GM19438 (cell line): ENCODE data around the gene RWDD3.

ENCODE experiments used
- ATAC-seq: cut with Tn5 transposase; IDR thresholded peaks from one replicate; pipeline ENCODE4 v1.9.1; 2021; ENCODE audit warnings: low read depth; ENCODE audit not compliant: unreplicated experiment

Gene RWDD3, protein sequence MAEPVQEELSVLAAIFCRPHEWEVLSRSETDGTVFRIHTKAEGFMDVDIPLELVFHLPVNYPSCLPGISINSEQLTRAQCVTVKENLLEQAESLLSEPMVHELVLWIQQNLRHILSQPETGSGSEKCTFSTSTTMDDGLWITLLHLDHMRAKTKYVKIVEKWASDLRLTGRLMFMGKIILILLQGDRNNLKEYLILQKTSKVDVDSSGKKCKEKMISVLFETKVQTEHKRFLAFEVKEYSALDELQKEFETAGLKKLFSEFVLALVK

GRCh38 chr1:95233737-95234500, at the start of gene RWDD3:
Gene RWDD3, plus strand, starts transcription at chr1:95234210. Its CDS starts 21 bp downstream, at chr1:95234231.
- peak; percentile 98 for ATAC-seq

DNA sequence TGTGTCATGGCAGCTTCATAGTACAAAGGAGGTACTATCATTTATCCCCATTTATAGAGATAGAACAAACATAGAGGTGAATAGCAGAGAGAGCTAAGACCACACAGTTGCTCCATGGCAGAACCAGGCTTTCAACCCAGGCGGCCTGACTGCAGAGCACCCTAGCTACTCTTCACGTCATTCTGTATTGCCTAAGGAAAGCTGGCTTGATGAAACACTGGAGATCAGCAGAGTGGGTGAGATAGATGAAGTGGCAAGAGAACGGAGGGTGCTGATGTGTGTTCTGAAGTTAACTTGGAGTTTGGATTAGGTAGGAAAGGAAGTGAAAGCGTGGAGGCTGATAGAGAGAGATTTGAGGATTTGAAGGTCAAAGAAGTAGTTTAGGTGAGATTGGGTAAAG, 47.9 kb upstream of the RWDD3 start:
- ATAC-seq = no peak

DNA sequence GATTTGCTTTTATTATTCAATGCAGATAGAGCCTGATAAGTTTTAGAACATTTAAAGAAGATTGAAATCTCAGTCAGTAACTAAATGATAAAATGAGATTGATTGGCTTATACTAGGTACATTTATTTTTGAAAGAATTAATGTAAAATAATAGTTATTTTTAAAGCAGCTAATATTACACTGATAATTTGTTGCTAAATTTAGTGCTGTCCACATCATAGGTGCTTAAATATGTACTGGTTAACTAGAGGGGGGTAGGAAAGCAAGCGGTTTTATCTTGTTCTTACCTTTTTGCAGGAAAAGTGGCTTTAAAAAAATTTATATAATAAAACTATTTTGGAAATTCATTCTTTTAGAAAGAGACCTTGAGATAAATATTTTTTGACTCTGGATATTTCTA, 40.4 kb upstream of the RWDD3 start:
- ATAC-seq = no peak

GRCh38 chr1:95195046-95195445, 39.0 kb upstream of the RWDD3 start:
- ATAC-seq = no peak

DNA sequence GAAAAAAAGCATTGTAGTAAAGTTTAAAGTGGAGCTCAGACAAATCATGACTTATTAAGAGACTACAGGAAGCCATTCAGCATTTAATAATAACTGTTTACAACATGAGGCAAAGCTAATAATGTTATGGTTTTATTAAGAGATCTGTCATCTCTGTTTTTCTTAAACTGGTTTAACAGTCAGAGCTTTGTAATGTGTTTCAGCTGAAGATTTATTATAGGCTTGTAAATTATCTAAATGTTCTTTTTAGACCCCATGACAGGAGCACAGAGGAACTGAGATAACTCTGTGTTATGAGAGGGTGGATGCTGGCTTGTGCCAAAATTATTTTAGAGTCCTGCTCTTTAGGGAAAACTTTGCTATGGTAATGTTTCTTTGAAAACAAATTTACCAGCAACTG, 38.0 kb upstream of the RWDD3 start:
- no peak for ATAC-seq

DNA sequence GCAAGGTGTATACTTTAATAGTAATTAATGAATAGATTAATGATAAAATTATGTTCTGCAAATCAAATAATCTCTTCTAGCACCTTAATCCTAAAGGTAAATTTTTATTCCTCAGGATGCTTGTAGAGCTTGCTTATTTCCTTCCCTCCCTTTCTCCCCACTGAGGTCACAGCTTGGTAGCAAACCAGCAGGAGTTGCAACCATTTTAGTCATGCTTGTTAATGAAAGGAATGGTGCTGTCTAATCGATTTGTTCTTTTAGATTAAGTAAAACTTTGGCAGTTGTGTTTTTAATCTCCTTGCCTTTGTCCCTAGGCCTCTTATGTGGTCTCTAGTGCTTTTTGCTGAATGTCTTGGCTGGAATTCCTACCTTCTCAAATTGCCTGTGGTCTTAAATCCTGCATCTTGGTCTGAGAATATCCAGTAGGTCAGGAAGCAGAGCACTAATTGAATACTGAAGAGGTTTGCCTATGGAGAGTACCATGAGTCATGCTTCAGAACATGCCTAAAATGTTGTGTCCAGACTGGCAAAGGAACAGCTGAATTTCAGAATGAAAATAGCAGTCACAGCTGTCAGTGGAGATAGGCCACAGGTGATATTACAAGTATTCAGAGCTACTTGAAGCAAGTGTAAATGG, 36.3 kb upstream of the RWDD3 start:
- ATAC-seq = no peak

DNA sequence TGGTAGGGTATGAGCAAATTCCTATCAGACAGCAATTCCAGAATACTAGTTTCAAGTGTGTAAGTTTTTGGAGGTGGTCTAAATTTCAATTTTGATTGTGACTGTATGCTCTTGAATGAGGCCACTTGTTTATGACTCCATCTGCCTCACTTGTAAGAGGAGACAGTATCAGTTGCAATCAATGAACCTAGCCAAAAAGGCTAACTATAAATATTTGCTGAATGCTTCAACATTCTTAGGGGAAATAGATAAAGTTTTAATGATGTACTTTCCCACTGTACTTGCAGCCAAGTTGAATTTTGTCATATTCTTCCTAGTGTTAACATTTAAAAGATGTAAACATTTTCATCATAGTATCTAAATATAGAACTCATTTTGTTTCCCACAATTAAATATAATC, 32.1 kb upstream of the RWDD3 start:
- ATAC-seq = no peak

GRCh38 chr1:95203908-95204437, 30.0 kb upstream of the RWDD3 start:
- ATAC-seq = no peak

GRCh38 chr1:95206514-95206913, 27.5 kb upstream of the RWDD3 start:
- no peak for ATAC-seq

DNA sequence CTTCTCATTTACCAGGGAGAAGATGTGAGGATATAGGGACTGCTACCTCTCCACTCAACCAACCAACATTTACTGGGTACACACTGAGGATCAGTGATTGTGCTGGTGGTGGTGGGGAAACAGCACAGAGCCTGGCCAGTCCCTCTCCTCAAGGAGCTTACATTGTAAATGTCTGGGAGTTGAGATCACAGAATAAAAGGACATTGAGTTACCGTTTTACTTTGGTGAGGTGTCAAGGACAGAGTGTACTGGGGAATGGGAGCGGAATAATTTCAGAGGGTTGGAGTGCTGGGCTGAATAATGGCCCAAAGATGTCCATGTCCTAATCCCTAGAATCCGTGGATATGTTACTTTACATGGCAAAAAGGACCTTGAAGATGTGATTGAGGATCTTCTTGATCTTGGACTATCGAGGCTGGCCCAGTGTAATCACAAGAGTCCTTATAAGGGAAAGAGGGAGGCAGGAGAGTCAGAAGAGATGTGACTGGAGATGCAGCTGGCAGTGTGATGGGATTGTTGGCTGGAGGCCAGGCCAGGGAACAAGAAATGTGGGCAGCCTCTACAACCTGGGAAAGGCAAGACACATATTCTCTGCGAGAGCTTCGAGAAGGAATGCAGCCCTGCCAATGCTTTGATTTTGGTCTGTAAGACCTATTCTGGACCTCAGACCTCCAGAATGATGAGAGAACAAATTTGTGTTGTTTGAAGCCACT, 26.6 kb upstream of the RWDD3 start:
- no peak for ATAC-seq

- ATAC-seq = no peak
Measured at GRCh38 chr1:95208876-95209275, 25.1 kb upstream of the RWDD3 start.

- ATAC-seq = no peak
Measured at GRCh38 chr1:95209291-95209690, 24.7 kb upstream of the RWDD3 start.

DNA sequence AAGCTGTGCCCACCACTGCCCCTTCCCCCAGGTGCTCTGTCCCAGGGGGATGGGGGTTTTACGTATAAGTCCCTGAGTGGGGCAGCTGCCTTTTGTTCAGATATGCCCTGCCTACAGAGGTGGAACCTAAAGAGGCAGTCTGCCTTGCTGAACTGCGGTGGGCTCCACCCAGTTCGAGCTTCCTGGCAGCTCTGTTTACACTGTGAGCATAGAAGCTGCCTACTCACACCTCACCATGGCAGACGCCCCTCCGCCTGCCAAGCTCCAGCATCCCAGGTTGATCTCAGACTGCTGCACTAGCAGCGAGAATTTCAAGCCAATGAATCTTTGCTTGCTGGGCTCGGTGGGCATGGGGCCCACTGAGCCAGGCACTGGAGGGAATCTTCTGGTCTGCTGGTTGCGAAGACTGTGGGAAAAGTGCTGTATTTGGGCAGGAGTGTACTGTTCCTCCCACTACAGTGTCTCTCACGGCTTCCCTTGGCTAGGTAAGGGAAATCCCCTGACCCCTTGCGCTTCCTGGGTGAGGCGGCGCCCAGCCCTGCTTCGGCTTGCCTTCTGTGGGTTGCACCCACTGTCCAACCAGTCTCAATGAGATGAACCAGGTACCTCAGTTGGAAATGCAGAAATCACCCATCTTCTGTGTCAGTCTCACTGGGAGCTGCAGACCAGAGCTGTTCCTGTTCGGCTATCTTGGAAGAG, 17.6 kb upstream of the RWDD3 start:
- no peak for ATAC-seq

DNA sequence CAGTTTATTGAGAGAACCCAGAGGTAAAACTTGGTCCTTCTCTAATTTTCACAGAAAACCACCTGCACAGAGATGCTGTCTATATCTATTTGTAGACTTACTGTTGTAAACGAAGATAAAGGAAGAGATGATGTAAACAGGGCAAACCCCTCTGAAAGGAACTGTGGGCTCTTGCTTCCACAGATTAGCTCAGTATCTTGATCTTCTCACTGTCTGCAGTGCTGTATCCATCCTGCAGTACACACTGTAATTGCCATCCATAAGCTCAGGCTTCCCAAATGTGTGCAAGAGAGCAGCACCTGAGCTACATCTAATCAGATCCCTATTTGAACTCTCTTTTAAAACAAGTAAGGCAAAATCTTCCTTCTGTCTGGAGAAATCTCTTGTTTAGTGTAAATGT, 16.6 kb upstream of the RWDD3 start:
- no peak for ATAC-seq

GRCh38 chr1:95219407-95219806, 14.6 kb upstream of the RWDD3 start:
- no peak for ATAC-seq

- ATAC-seq = no peak
Measured at GRCh38 chr1:95221306-95221705, 12.7 kb upstream of the RWDD3 start.

DNA sequence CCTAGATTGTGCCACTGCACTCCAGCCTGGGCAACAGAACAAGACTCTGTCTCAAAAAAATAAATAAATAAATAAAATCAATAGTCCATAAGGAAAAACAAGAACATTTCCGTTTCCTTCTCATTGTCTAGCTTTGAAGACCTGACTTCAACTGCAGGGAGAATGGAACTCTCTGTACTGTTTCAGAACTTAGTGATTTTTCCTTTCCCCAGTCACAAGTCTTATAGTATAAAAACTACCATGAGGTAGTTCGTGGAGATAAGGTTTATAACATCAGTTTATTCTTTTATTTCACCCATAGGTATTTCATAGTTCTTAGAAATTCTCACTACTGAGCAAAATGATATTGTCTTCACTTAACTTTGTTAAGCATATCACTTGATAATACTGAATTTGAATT, 11.4 kb upstream of the RWDD3 start:
- ATAC-seq = no peak

DNA sequence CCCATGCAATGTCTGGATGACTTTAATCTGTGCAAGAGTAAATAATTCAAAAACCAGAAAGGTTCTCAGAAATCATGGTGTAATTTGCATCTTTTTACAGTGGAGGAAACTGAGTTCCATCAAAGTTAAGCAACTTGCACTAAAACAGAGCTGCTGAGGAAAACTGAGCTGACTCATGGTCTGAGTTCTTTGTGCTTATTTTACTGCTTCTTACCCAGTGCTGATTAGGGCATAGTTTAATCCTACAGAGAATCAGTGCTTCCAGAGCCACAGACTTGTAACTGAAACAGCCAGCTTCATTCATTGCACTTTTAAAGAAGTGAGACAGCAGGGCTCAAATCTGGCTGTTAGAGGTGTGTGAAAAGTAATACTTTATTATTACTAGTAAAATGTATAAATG, 10.9 kb upstream of the RWDD3 start:
- no peak for ATAC-seq

GRCh38 chr1:95226781-95227660, 7.0 kb upstream of the RWDD3 start:
- no peak for ATAC-seq
